ENCODE results near the gene ETV2. TPM values are rescaled to one million over a fixed set of nuclear protein-coding genes. Genes with fewer than 3 reads are reported as not detected.

ETV2 gene
- total RNA-seq, 1 donor from 2014 or later = 0.45 TPM

- no peak overlapping the region for H3K27ac Mint-ChIP-seq (ENCODE audit: unreplicated experiment)
- Histone ChIP-seq H3K79me2 (ENCODE audit: insufficient read depth, low read length) (no peaks in the 10 kb centered on the region), H3K36me3 (ENCODE audit: insufficient read depth, low read length) (peaks cover 2% of the 10 kb centered on the region), H3K27me3 (ENCODE audit: insufficient read depth, low read length) (no peaks in the 10 kb centered on the region), H2AFZ (ENCODE audit: low read depth, low read length) (no peak overlapping the region), H3K9me3 (ENCODE audit: insufficient read depth, low read depth, low read length) (no peaks in the 10 kb centered on the region), H3K4me1 (ENCODE audit: insufficient read depth, low read length) (no peaks in the 10 kb centered on the region), H3K27ac (ENCODE audit: low read depth, low read length) (no peak overlapping the region), H3K4me2 (ENCODE audit: low read length) (no peak overlapping the region), H4K20me1 (ENCODE audit: insufficient read depth, low read length) (peaks cover 6% of the 10 kb centered on the region), H3K4me3 (ENCODE audit: insufficient read depth, low read depth, low read length) (no peak overlapping the region), H3K9ac (ENCODE audit: low read length) (no peak overlapping the region)
- TF ChIP-seq EZH2 (IDR thresholded peaks at IDR 0.05; ENCODE audit: insufficient read depth, low read length) = no peak
- TF ChIP-seq, protein P1, sequence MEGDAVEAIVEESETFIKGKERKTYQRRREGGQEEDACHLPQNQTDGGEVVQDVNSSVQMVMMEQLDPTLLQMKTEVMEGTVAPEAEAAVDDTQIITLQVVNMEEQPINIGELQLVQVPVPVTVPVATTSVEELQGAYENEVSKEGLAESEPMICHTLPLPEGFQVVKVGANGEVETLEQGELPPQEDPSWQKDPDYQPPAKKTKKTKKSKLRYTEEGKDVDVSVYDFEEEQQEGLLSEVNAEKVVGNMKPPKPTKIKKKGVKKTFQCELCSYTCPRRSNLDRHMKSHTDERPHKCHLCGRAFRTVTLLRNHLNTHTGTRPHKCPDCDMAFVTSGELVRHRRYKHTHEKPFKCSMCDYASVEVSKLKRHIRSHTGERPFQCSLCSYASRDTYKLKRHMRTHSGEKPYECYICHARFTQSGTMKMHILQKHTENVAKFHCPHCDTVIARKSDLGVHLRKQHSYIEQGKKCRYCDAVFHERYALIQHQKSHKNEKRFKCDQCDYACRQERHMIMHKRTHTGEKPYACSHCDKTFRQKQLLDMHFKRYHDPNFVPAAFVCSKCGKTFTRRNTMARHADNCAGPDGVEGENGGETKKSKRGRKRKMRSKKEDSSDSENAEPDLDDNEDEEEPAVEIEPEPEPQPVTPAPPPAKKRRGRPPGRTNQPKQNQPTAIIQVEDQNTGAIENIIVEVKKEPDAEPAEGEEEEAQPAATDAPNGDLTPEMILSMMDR (IDR thresholded peaks at IDR 0.05; ENCODE audit: insufficient read depth, low read depth, low read length) = no peak
- H3K27me3 Mint-ChIP-seq (ENCODE audit: low read depth, unreplicated experiment) = peaks cover 21% of the 10 kb centered on the region
- H3K4me3 Mint-ChIP-seq (ENCODE audit: unreplicated experiment) = no peak overlapping the region
- peaks cover 4% of the 10 kb centered on the region for H3K9me3 Mint-ChIP-seq (ENCODE audit: unreplicated experiment)
- DNase-seq (ENCODE audit: low read depth) = no peak
- FAIRE-seq = no peak
- no peaks in the 10 kb centered on the region for H3K36me3 Mint-ChIP-seq (ENCODE audit: low read depth, unreplicated experiment)
- H3K4me1 Mint-ChIP-seq (ENCODE audit: low read depth, unreplicated experiment) = no peaks in the 10 kb centered on the region
Measured at GRCh38 chr19:35663981-35664380, 22.4 kb downstream of the ETV2 start.

DNA sequence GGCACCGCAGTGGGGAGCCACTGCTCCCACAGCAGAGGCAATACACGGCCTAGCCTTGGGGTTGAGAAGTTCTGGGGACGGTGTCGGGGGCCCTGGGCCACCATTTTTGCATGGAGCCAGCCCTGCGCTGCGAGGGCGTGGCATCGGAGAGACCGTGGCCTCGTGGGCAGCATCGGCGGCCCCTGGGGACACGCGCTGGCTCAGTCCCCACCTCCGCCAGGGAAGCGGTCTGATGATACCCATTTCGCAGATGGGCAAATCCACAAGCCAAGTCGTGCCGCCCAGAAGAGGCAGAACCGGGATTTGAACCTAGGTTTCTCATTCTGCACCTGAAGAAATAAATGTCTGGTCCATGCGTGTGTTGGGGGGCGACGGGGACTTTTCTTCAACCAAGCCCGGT lies 23.6 kb downstream of the ETV2 start:
- peaks cover 4% of the 10 kb centered on the region for H3K27me3 ChIP-seq (ENCODE audit: insufficient read depth, low read length)
- Mint-ChIP-seq H3K27me3 (ENCODE audit: low read depth, unreplicated experiment) (peaks cover 30% of the 10 kb centered on the region), H3K4me1 (ENCODE audit: low read depth, unreplicated experiment) (no peaks in the 10 kb centered on the region), H3K9me3 (ENCODE audit: unreplicated experiment) (peaks cover 4% of the 10 kb centered on the region), H3K36me3 (ENCODE audit: low read depth, unreplicated experiment) (no peaks in the 10 kb centered on the region), H3K27ac (ENCODE audit: unreplicated experiment) (no peak overlapping the region), H3K4me3 (ENCODE audit: unreplicated experiment) (no peak overlapping the region)
- TF ChIP-seq, protein P1 (IDR thresholded peaks at IDR 0.05; ENCODE audit: insufficient read depth, low read depth, low read length) = no peak
- no peak for TF ChIP-seq EZH2 (IDR thresholded peaks at IDR 0.05; ENCODE audit: insufficient read depth, low read length)
- H3K36me3 ChIP-seq (ENCODE audit: insufficient read depth, low read length) = no peaks in the 10 kb centered on the region
- no peaks in the 10 kb centered on the region for H3K79me2 ChIP-seq (ENCODE audit: insufficient read depth, low read length)
- no peak overlapping the region for H3K4me2 ChIP-seq (ENCODE audit: low read length)
- peaks cover 6% of the 10 kb centered on the region for H4K20me1 ChIP-seq (ENCODE audit: insufficient read depth, low read length)
- H3K4me3 ChIP-seq (ENCODE audit: insufficient read depth, low read depth, low read length) = no peak overlapping the region
- H3K9ac ChIP-seq (ENCODE audit: low read length) = no peak overlapping the region
- H3K4me1 ChIP-seq (ENCODE audit: insufficient read depth, low read length) = no peaks in the 10 kb centered on the region
- DNase-seq (ENCODE audit: low read depth) (no peak), FAIRE-seq (no peak)
- H2AFZ ChIP-seq (ENCODE audit: low read depth, low read length) = no peak overlapping the region
- no peak overlapping the region for H3K27ac ChIP-seq (ENCODE audit: low read depth, low read length)
- H3K9me3 ChIP-seq (ENCODE audit: insufficient read depth, low read depth, low read length) = no peaks in the 10 kb centered on the region

DNA sequence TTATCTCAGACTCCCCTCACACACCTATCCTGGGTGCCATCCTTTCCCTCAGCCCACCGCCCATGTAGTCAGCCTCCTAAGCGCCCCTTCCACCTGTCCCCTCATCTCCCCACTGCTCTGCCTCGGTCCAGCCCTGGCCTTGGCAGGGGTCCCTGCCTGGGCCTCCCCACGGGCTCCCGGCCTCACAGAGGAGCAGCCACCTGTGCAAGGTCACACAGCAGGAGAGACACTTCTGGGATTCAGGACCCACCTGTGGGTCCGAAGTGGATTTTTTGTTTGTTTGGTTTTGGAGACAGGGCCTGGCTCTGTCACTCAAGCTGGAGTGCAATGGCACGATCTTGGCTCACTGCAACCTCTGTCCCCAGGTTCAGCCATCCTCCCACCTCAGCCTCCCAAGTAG lies 24.1 kb downstream of the ETV2 start:
- no peak overlapping the region for H2AFZ ChIP-seq (ENCODE audit: low read depth, low read length)
- H4K20me1 ChIP-seq (ENCODE audit: insufficient read depth, low read length) = peaks cover 6% of the 10 kb centered on the region
- H3K4me3 ChIP-seq (ENCODE audit: insufficient read depth, low read depth, low read length) = no peak overlapping the region
- FAIRE-seq (no peak), DNase-seq (ENCODE audit: low read depth) (no peak)
- H3K27ac ChIP-seq (ENCODE audit: low read depth, low read length) = no peak overlapping the region
- H3K27me3 ChIP-seq (ENCODE audit: insufficient read depth, low read length) = peaks cover 4% of the 10 kb centered on the region
- H3K27ac Mint-ChIP-seq (ENCODE audit: unreplicated experiment) = no peak overlapping the region
- no peaks in the 10 kb centered on the region for H3K79me2 ChIP-seq (ENCODE audit: insufficient read depth, low read length)
- peaks cover 4% of the 10 kb centered on the region for H3K9me3 Mint-ChIP-seq (ENCODE audit: unreplicated experiment)
- peaks cover 31% of the 10 kb centered on the region for H3K27me3 Mint-ChIP-seq (ENCODE audit: low read depth, unreplicated experiment)
- no peaks in the 10 kb centered on the region for H3K4me1 ChIP-seq (ENCODE audit: insufficient read depth, low read length)
- no peaks in the 10 kb centered on the region for H3K36me3 ChIP-seq (ENCODE audit: insufficient read depth, low read length)
- H3K9ac ChIP-seq (ENCODE audit: low read length) = no peak overlapping the region
- no peaks in the 10 kb centered on the region for H3K9me3 ChIP-seq (ENCODE audit: insufficient read depth, low read depth, low read length)
- H3K4me1 Mint-ChIP-seq (ENCODE audit: low read depth, unreplicated experiment) = no peaks in the 10 kb centered on the region
- H3K4me3 Mint-ChIP-seq (ENCODE audit: unreplicated experiment) = no peak overlapping the region
- H3K36me3 Mint-ChIP-seq (ENCODE audit: low read depth, unreplicated experiment) = no peaks in the 10 kb centered on the region
- TF ChIP-seq, protein P1 (IDR thresholded peaks at IDR 0.05; ENCODE audit: insufficient read depth, low read depth, low read length) = no peak
- H3K4me2 ChIP-seq (ENCODE audit: low read length) = no peak overlapping the region
